GM12864 (cell line): ENCODE data around the gene SLC23A2.

Experiments
- DNase-seq: peaks from one replicate; pipeline ENCODE4 v3.0.0-alpha.2; 2011; ENCODE audit warnings: low read depth
- H3K4me3 ChIP-seq: 2 replicates; pipeline ENCODE4 v1.5.1; 2011; ENCODE audit warnings: mild to moderate bottlenecking, low read depth, low read length, control low read depth
- CTCF ChIP-seq: IDR thresholded peaks from 2 replicates; pipeline ENCODE4 v1.5.1; 2011; ENCODE audit warnings: low read depth, mild to moderate bottlenecking, moderate library complexity, low read length, control low read depth, inconsistent platforms; ENCODE audit errors: missing control alignments

SLC23A2 gene

GRCh38 chr20:4959592-4959991, 41.7 kb downstream of the SLC23A2 start:
- no peak overlapping the region for H3K4me3 ChIP-seq
- TF ChIP-seq CTCF, result no peak
- DNase-seq, result no peak

- no peak for DNase-seq
- no peak overlapping the region for H3K4me3 ChIP-seq
- no peak for TF ChIP-seq CTCF
Observed at GRCh38 chr20:4957939-4958362, 43.4 kb downstream of the SLC23A2 start.

GRCh38 chr20:4957187-4957586, 44.1 kb downstream of the SLC23A2 start:
- no peak for DNase-seq
- H3K4me3 ChIP-seq, result no peak overlapping the region
- no peak for TF ChIP-seq CTCF

GRCh38 chr20:4956200-4956810, 45.0 kb downstream of the SLC23A2 start:
- H3K4me3 ChIP-seq, result no peak overlapping the region
- no peak for DNase-seq
- peak; percentile 66 for TF ChIP-seq CTCF

- no peak overlapping the region for H3K4me3 ChIP-seq
- DNase-seq, result no peak
- no peak for TF ChIP-seq CTCF
Observed at GRCh38 chr20:4953881-4954280, 47.4 kb downstream of the SLC23A2 start.

- DNase-seq, result no peak
- H3K4me3 ChIP-seq, result no peak overlapping the region
- no peak for TF ChIP-seq CTCF
Observed at GRCh38 chr20:4952229-4952628, 49.1 kb downstream of the SLC23A2 start.

- no peak for TF ChIP-seq CTCF
- no peak for DNase-seq
- no peak overlapping the region for H3K4me3 ChIP-seq
Observed at GRCh38 chr20:4951299-4951698, 50.0 kb downstream of the SLC23A2 start.
